Measurements from ENCODE around the gene STK32B. TPM values are rescaled to one million over a fixed set of nuclear protein-coding genes. Genes with fewer than 3 reads are reported as not detected.

STK32B gene
- total and polyA plus RNA-seq, 11 donors, result 0.08 to 2.0 (median 0.25) TPM

- 74 to 85% (median 80%) methylated on average over 4 of the region's 4 CpGs for WGBS, 4 donors
Measured at GRCh38 chr4:5451243-5451642, 400.0 kb downstream of the STK32B start.

GRCh38 chr4:5452156-5452555, 400.9 kb downstream of the STK32B start:
- Histone ChIP-seq H3K27ac (no peak overlapping the region), H3K9me3 (no peaks in the 10 kb centered on the region), H3K4me1 (no peaks in the 10 kb centered on the region), H3K36me3 (no peaks in the 10 kb centered on the region), H3K27me3 (no peaks in the 10 kb centered on the region), H3K4me3 (no peak overlapping the region)
- TF ChIP-seq POLR2A (IDR thresholded peaks at IDR 0.05) (no peak), CTCF (IDR thresholded peaks at IDR 0.05) (no peak)
- 82 to 86% (median 83%) methylated on average over 7 of the region's 7 CpGs for WGBS, 4 donors
- intact Hi-C loops (cut with DNase I), result loop anchor here in 1 of 10 donors (10.0 kb wide), 1 partner anchor 397 kb away; the partner anchor contains the start of gene STK32B
- ATAC-seq, result no peak
- no peak for DNase-seq

More at GRCh38 chr4:5451243-5451642, 400.0 kb downstream of the STK32B start:
- H3K9me3 ChIP-seq, result no peaks in the 10 kb centered on the region
- ATAC-seq, result no peak
- no peak overlapping the region for H3K27ac ChIP-seq
- H3K4me3 ChIP-seq, result no peak overlapping the region
- intact Hi-C loops (cut with DNase I), result loop anchor here in 1 of 10 donors (10.0 kb wide), 1 partner anchor 396 kb away; the partner anchor contains the start of gene STK32B
- DNase-seq, result no peak
- no peak for TF ChIP-seq POLR2A (IDR thresholded peaks at IDR 0.05)
- no peak for TF ChIP-seq CTCF (IDR thresholded peaks at IDR 0.05)
- no peaks in the 10 kb centered on the region for H3K36me3 ChIP-seq
- H3K27me3 ChIP-seq, result no peaks in the 10 kb centered on the region
- H3K4me1 ChIP-seq, result no peaks in the 10 kb centered on the region

GRCh38 chr4:5455003-5455585, 403.8 kb downstream of the STK32B start:
- DNase-seq, result no peak
- no peaks in the 10 kb centered on the region for H3K9me3 ChIP-seq
- no peak overlapping the region for H3K4me3 ChIP-seq
- ATAC-seq, result no peak
- no peaks in the 10 kb centered on the region for H3K36me3 ChIP-seq
- WGBS, 4 donors, result 82 to 88% (median 86%) methylated on average over 12 to 14 of the region's 14 CpGs
- no peak for TF ChIP-seq CTCF (IDR thresholded peaks at IDR 0.05)
- TF ChIP-seq POLR2A (IDR thresholded peaks at IDR 0.05), result no peak
- no peaks in the 10 kb centered on the region for H3K4me1 ChIP-seq
- no peak overlapping the region for H3K27ac ChIP-seq
- intact Hi-C loops (cut with DNase I), result loop anchor here in 1 of 10 donors (10.0 kb wide), 1 partner anchor 400 kb away; the partner anchor contains the start of gene STK32B
- H3K27me3 ChIP-seq, result no peaks in the 10 kb centered on the region

- Histone ChIP-seq H3K27me3 (peaks cover 0 to under 1% (median 0%) of the 10 kb centered on the region in 9 donors), H3K27ac (no peak overlapping the region), H3K4me3 (no peak overlapping the region), H3K9me3 (no peaks in the 10 kb centered on the region), H3K4me1 (no peaks in the 10 kb centered on the region), H3K36me3 (no peaks in the 10 kb centered on the region)
- TF ChIP-seq CTCF (IDR thresholded peaks at IDR 0.05) (no peak), POLR2A (IDR thresholded peaks at IDR 0.05) (no peak)
- no peak for ATAC-seq
- no peak for DNase-seq
- WGBS, 4 donors, result 86 to 89% (median 87%) methylated on average over 16 to 17 of the region's 17 CpGs
- intact Hi-C loops (cut with DNase I), result loop anchor here in 1 of 10 donors (10.0 kb wide), 1 partner anchor 402 kb away; the partner anchor contains the start of gene STK32B
Measured at GRCh38 chr4:5456296-5456845, 405.1 kb downstream of the STK32B start.

Data from heart left ventricle (tissue), 16 donors.